Neural progenitor cell (in vitro differentiated cells): Measurements from ENCODE around the gene L3HYPDH. TPM values are rescaled to one million over a fixed set of nuclear protein-coding genes. Genes with fewer than 3 reads are reported as not detected.
A peak's percentile ranks its signal among the peaks of the same experiment; 100 is the strongest.

Experiments
- DNase-seq: peaks from one replicate; pipeline ENCODE4 v3.0.0-alpha.2; 2016; ENCODE audit warnings: low spot score
- H2AFZ ChIP-seq: fragments of 200-600 bp; sonication (generic); replicated peaks from 2 replicates; pipeline ENCODE4 v1.6.1; 2016; ENCODE audit warnings: antibody characterized with exemption
- H3F3A ChIP-seq: fragments of 200-600 bp; sonication (generic); 2 replicates; pipeline ENCODE4 v1.6.1; 2016; ENCODE audit warnings: antibody characterized with exemption, low read depth
- H3K27ac ChIP-seq: fragments of 200-600 bp; sonication (generic); 2 replicates; pipeline ENCODE4 v1.5.1; 2016; ENCODE audit warnings: mild to moderate bottlenecking
- H3K27me3 ChIP-seq: fragments of 200-600 bp; sonication (generic); 2 replicates; pipeline ENCODE4 v1.6.1; 2016; ENCODE audit warnings: mild to moderate bottlenecking, moderate library complexity
- H3K36me3 ChIP-seq: fragments of 200-600 bp; sonication (generic); 2 replicates; pipeline ENCODE4 v1.5.1; 2016
- H3K4me1 ChIP-seq: fragments of 200-600 bp; sonication (generic); 2 replicates; pipeline ENCODE4 v1.6.1; 2016; ENCODE audit warnings: mixed run types
- H3K4me2 ChIP-seq: fragments of 200-600 bp; sonication (generic); 2 replicates; pipeline ENCODE4 v1.6.1; 2016
- H3K4me3 ChIP-seq: fragments of 200-600 bp; sonication (generic); 2 replicates; pipeline ENCODE4 v1.5.1; 2016
- H3K79me2 ChIP-seq: fragments of 200-600 bp; sonication (generic); 2 replicates; pipeline ENCODE4 v1.6.1; 2016; ENCODE audit warnings: low read depth
- H3K9ac ChIP-seq: fragments of 200-600 bp; sonication (generic); 2 replicates; pipeline ENCODE4 v1.6.1; 2016
- H3K9me3 ChIP-seq: fragments of 200-600 bp; sonication (generic); 2 replicates; pipeline ENCODE4 v1.5.1; 2016; ENCODE audit warnings: low read depth
- H4K20me1 ChIP-seq: fragments of 200-600 bp; sonication (generic); 2 replicates; pipeline ENCODE4 v1.6.1; 2016; ENCODE audit warnings: low read depth
- H3K27ac Mint-ChIP-seq: 3 replicates; pipeline ENCODE4 v1.8.0; 2021; ENCODE audit warnings: mixed read lengths
- H3K27me3 Mint-ChIP-seq: 2 replicates; pipeline ENCODE4 v1.8.0; 2022; ENCODE audit warnings: low read depth, mild to moderate bottlenecking, inconsistent platforms, moderate library complexity, mixed read lengths; ENCODE audit not compliant: insufficient read depth
- H3K36me3 Mint-ChIP-seq: 3 replicates; pipeline ENCODE4 v1.8.0; 2021; ENCODE audit warnings: mixed read lengths
- H3K4me1 Mint-ChIP-seq: 3 replicates; pipeline ENCODE4 v1.8.0; 2021; ENCODE audit warnings: mixed read lengths
- H3K4me3 Mint-ChIP-seq: 3 replicates; pipeline ENCODE4 v1.8.0; 2021; ENCODE audit warnings: mild to moderate bottlenecking, moderate library complexity, mixed read lengths
- H3K9me3 Mint-ChIP-seq: 3 replicates; pipeline ENCODE4 v1.8.0; 2020; ENCODE audit warnings: mixed read lengths
- CTCF ChIP-seq: fragments of 200-600 bp; sonication (generic); IDR thresholded peaks from 2 replicates; pipeline ENCODE4 v1.5.1; 2017; ENCODE audit warnings: antibody characterized with exemption, mild to moderate bottlenecking
- EZH2 ChIP-seq: fragments of 200-600 bp; sonication (generic); IDR thresholded peaks from 2 replicates; pipeline ENCODE4 v1.6.1; 2017; ENCODE audit warnings: antibody characterized with exemption, mild to moderate bottlenecking, moderate library complexity
- EZH2phosphoT487 ChIP-seq: fragments of 200-600 bp; sonication (generic); IDR thresholded peaks from 2 replicates; pipeline ENCODE4 v1.6.1; 2017; ENCODE audit warnings: antibody characterized with exemption
- total RNA-seq: library from RNA; depleted of rRNA; stranded (reverse); fragments of >200 nt; gene quantifications from 2 replicates; pipeline ENCODE4 v1.2.3, GENCODE V29; 2015; ENCODE audit warnings: low replicate concordance

Gene L3HYPDH
- total RNA-seq, 1 donor from 2014 or later = 20.8 TPM

GRCh38 chr14:59507063-59507751 lies 23.0 kb upstream of the L3HYPDH start:
- TF ChIP-seq EZH2 = no peak
- TF ChIP-seq CTCF = peak; percentile 95
- Histone ChIP-seq H3K36me3 (peaks cover 8% of the 10 kb centered on the region), H4K20me1 (no peaks in the 10 kb centered on the region), H3K4me3 (no peak overlapping the region), H3K4me1 (peaks cover 8% of the 10 kb centered on the region), H3F3A (peaks cover 16% of the 10 kb centered on the region), H3K27me3 (no peaks in the 10 kb centered on the region), H3K27ac (no peak overlapping the region), H3K4me2 (no peak overlapping the region), H2AFZ (no peak overlapping the region), H3K79me2 (no peaks in the 10 kb centered on the region), H3K9ac (no peak overlapping the region), H3K9me3 (no peaks in the 10 kb centered on the region)
- Mint-ChIP-seq H3K27ac (no peak overlapping the region), H3K4me3 (no peak overlapping the region), H3K4me1 (peaks cover 8% of the 10 kb centered on the region), H3K36me3 (no peaks in the 10 kb centered on the region), H3K9me3 (no peaks in the 10 kb centered on the region), H3K27me3 (peaks cover 6% of the 10 kb centered on the region)
- peak; percentile 79 for DNase-seq

- Histone ChIP-seq H4K20me1 (peaks cover 3% of the 10 kb centered on the region), H3K27ac (no peak overlapping the region), H2AFZ (no peak overlapping the region), H3K4me1 (no peaks in the 10 kb centered on the region), H3K9ac (no peak overlapping the region), H3K4me3 (no peak overlapping the region), H3K9me3 (no peaks in the 10 kb centered on the region), H3K4me2 (no peak overlapping the region), H3K36me3 (peaks cover 16% of the 10 kb centered on the region), H3F3A (peaks cover 11% of the 10 kb centered on the region), H3K27me3 (no peaks in the 10 kb centered on the region), H3K79me2 (no peaks in the 10 kb centered on the region)
- DNase-seq = no peak
- TF ChIP-seq CTCF = no peak
- no peak for TF ChIP-seq EZH2phosphoT487
- TF ChIP-seq EZH2 = no peak
- H3K27ac Mint-ChIP-seq = no peak overlapping the region
- H3K4me3 Mint-ChIP-seq = no peak overlapping the region
- H3K4me1 Mint-ChIP-seq = no peaks in the 10 kb centered on the region
- H3K36me3 Mint-ChIP-seq = peaks cover 1% of the 10 kb centered on the region
- peaks cover 3% of the 10 kb centered on the region for H3K27me3 Mint-ChIP-seq
- no peaks in the 10 kb centered on the region for H3K9me3 Mint-ChIP-seq
Measured at GRCh38 chr14:59503256-59503655, 19.0 kb upstream of the L3HYPDH start.

- no peak overlapping the region for H3K27ac ChIP-seq
- Mint-ChIP-seq H3K27me3 (no peaks in the 10 kb centered on the region), H3K36me3 (peaks cover 3% of the 10 kb centered on the region), H3K4me1 (no peaks in the 10 kb centered on the region), H3K4me3 (no peak overlapping the region), H3K27ac (no peak overlapping the region), H3K9me3 (no peaks in the 10 kb centered on the region)
- no peaks in the 10 kb centered on the region for H3K79me2 ChIP-seq
- H3K27me3 ChIP-seq = no peaks in the 10 kb centered on the region
- H3K4me2 ChIP-seq = no peak overlapping the region
- no peaks in the 10 kb centered on the region for H3K9me3 ChIP-seq
- no peak for DNase-seq
- no peak overlapping the region for H2AFZ ChIP-seq
- TF ChIP-seq EZH2 (no peak), EZH2phosphoT487 (no peak), CTCF (no peak)
- peaks cover 23% of the 10 kb centered on the region for H3K36me3 ChIP-seq
- H3K4me1 ChIP-seq = no peaks in the 10 kb centered on the region
- H3K4me3 ChIP-seq = no peak overlapping the region
- H3F3A ChIP-seq = no peaks in the 10 kb centered on the region
- H4K20me1 ChIP-seq = peaks cover 3% of the 10 kb centered on the region
- H3K9ac ChIP-seq = no peak overlapping the region
Measured at GRCh38 chr14:59500732-59501131, 16.5 kb upstream of the L3HYPDH start.
